Loucy (cell line): Measurements from ENCODE around the gene ALG14.

Source experiments
- H2AFZ ChIP-seq: fragments of 200-600 bp; sonication (generic); 2 replicates; pipeline ENCODE4 v1.6.0; 2016; ENCODE audit warnings: antibody characterized with exemption, mild to moderate bottlenecking, low read length, moderate library complexity
- H3F3A ChIP-seq: fragments of 200-600 bp; 2 replicates; pipeline ENCODE4 v1.6.0; 2016; ENCODE audit warnings: antibody characterized with exemption, low read depth, mild to moderate bottlenecking
- H3K27me3 ChIP-seq: fragments of 200-600 bp; sonication (generic); 2 replicates; pipeline ENCODE4 v1.6.1; 2014; ENCODE audit warnings: low read length, mild to moderate bottlenecking; ENCODE audit not compliant: insufficient read depth, poor library complexity, severe bottlenecking
- H3K36me3 ChIP-seq: fragments of 200-600 bp; sonication (generic); 2 replicates; pipeline ENCODE4 v1.6.1; 2016; ENCODE audit warnings: low read length; ENCODE audit not compliant: insufficient read depth
- H3K4me1 ChIP-seq: fragments of 200-600 bp; sonication (generic); 2 replicates; pipeline ENCODE4 v1.5.1; 2014; ENCODE audit warnings: low read length, mild to moderate bottlenecking; ENCODE audit not compliant: insufficient read depth, poor library complexity, severe bottlenecking
- H3K4me2 ChIP-seq: fragments of 200-600 bp; sonication (generic); 2 replicates; pipeline ENCODE4 v1.6.0; 2014; ENCODE audit warnings: antibody characterized with exemption, low read length, low read depth, mild to moderate bottlenecking; ENCODE audit not compliant: poor library complexity, severe bottlenecking
- H3K4me3 ChIP-seq: fragments of 200-600 bp; sonication (generic); 2 replicates; pipeline ENCODE4 v1.5.1; 2014; ENCODE audit warnings: low read length, mild to moderate bottlenecking, mixed read lengths; ENCODE audit not compliant: poor library complexity, severe bottlenecking
- H3K79me2 ChIP-seq: fragments of 200-600 bp; sonication (generic); 2 replicates; pipeline ENCODE4 v1.6.1; 2014; ENCODE audit warnings: low read length; ENCODE audit not compliant: insufficient read depth
- H3K9ac ChIP-seq: fragments of 200-600 bp; sonication (generic); 2 replicates; pipeline ENCODE4 v1.6.0; 2014; ENCODE audit warnings: mild to moderate bottlenecking, low read depth, low read length, moderate library complexity; ENCODE audit not compliant: poor library complexity, severe bottlenecking
- H3K9me2 ChIP-seq: fragments of 200-600 bp; sonication (generic); replicated peaks from 2 replicates; pipeline ENCODE4 v1.6.1; 2016; ENCODE audit warnings: low read depth, low read length, mixed read lengths
- H3K9me3 ChIP-seq: fragments of 200-600 bp; sonication (generic); 2 replicates; pipeline ENCODE4 v1.6.1; 2014; ENCODE audit warnings: mild to moderate bottlenecking, antibody characterized with exemption, low read length, low read depth; ENCODE audit not compliant: insufficient read depth
- H4K20me1 ChIP-seq: fragments of 200-600 bp; sonication (generic); 2 replicates; pipeline ENCODE4 v1.6.0; 2014; ENCODE audit warnings: antibody characterized with exemption, low read length, mild to moderate bottlenecking; ENCODE audit not compliant: insufficient read depth, poor library complexity, severe bottlenecking
- CTCF ChIP-seq: fragments of 200-600 bp; sonication (generic); conservative IDR thresholded peaks from 2 replicates; pipeline ENCODE4 v1.5.1; 2014; ENCODE audit warnings: mild to moderate bottlenecking, antibody characterized with exemption, low read length
- EZH2phosphoT487 ChIP-seq: fragments of 200-600 bp; IDR thresholded peaks from 2 replicates; pipeline ENCODE4 v1.6.1; 2018; ENCODE audit warnings: antibody characterized with exemption, mild to moderate bottlenecking, moderate library complexity, borderline replicate concordance

The ALG14 gene

GRCh38 chr1:95089650-95090287 lies 17.0 kb upstream of the ALG14 start:
- Histone ChIP-seq H4K20me1 (no peaks in the 10 kb centered on the region), H3K36me3 (no peaks in the 10 kb centered on the region), H3K4me3 (no peak overlapping the region), H3K4me1 (no peaks in the 10 kb centered on the region), H3F3A (no peaks in the 10 kb centered on the region), H3K9me2 (no peaks in the 10 kb centered on the region), H3K9me3 (no peaks in the 10 kb centered on the region), H3K9ac (no peak overlapping the region), H3K4me2 (no peak overlapping the region), H3K79me2 (no peaks in the 10 kb centered on the region), H2AFZ (no peak overlapping the region), H3K27me3 (no peaks in the 10 kb centered on the region)
- no peak for TF ChIP-seq EZH2phosphoT487
- no peak for TF ChIP-seq CTCF

- Histone ChIP-seq H2AFZ (no peak overlapping the region), H3K9ac (no peak overlapping the region), H3K4me1 (no peaks in the 10 kb centered on the region), H3K79me2 (no peaks in the 10 kb centered on the region), H3F3A (no peaks in the 10 kb centered on the region), H3K4me2 (no peak overlapping the region), H3K9me2 (no peaks in the 10 kb centered on the region), H3K27me3 (no peaks in the 10 kb centered on the region), H3K36me3 (no peaks in the 10 kb centered on the region), H4K20me1 (no peaks in the 10 kb centered on the region), H3K9me3 (no peaks in the 10 kb centered on the region), H3K4me3 (no peak overlapping the region)
- TF ChIP-seq CTCF (no peak), EZH2phosphoT487 (no peak)
Observed at GRCh38 chr1:95088303-95088702, 15.6 kb upstream of the ALG14 start.

GRCh38 chr1:95086949-95087533 lies 14.3 kb upstream of the ALG14 start:
- no peaks in the 10 kb centered on the region for H3K79me2 ChIP-seq
- TF ChIP-seq EZH2phosphoT487 (no peak), CTCF (no peak)
- H3K4me3 ChIP-seq: no peak overlapping the region
- no peaks in the 10 kb centered on the region for H3K27me3 ChIP-seq
- no peaks in the 10 kb centered on the region for H3K9me3 ChIP-seq
- no peaks in the 10 kb centered on the region for H4K20me1 ChIP-seq
- H3K36me3 ChIP-seq: no peaks in the 10 kb centered on the region
- no peak overlapping the region for H2AFZ ChIP-seq
- H3F3A ChIP-seq: no peaks in the 10 kb centered on the region
- no peak overlapping the region for H3K4me2 ChIP-seq
- H3K4me1 ChIP-seq: no peaks in the 10 kb centered on the region
- H3K9me2 ChIP-seq: no peaks in the 10 kb centered on the region
- H3K9ac ChIP-seq: no peak overlapping the region
